Measurements from ENCODE around the gene IGSF10. TPM values are rescaled to one million over a fixed set of nuclear protein-coding genes. Genes with fewer than 3 reads are reported as not detected.

Gene IGSF10
- total RNA-seq, 1 donor from 2014 or later, result 1.6 TPM

DNA sequence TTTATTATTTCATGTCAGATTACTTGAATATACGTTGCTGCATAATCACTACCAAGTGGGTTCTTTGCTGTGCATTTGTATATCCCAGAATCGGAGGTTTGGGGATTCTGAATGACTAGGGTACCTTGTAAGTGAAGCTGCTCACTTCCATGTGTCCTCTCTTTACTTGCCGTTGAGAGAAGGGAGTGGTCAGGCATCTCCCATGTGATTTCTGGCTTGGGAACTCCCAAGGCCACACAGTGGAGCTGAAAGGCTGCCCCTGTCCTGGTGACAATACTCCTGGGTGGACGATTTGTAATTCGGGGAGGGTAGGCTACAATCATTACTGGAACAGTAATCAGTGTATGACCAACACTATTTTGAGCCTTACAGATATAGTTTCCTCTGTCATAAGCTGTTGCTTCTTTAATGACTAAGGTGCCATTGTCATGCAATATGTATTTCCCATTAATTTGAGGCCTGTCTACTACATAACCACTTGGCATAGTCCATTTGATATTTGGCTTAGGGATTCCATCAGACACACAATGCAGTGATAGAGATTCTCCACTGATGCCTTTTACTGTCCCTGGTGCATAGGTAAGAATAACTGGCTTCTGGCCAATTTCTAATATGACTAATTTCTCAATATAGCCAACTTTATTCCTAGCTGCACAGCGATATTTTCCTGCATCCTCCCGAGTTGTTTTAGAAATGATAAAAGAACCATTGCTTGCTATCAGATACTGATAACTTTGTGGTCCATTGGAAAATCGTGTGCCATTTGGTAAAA lies 24.0 kb downstream of the IGSF10 start:
- Mint-ChIP-seq H3K27me3 (no peaks in the 10 kb centered on the region), H3K36me3 (ENCODE audit: insufficient read depth) (no peaks in the 10 kb centered on the region), H3K4me3 (ENCODE audit: low read depth) (no peak overlapping the region), H3K9me3 (ENCODE audit: low read depth) (no peaks in the 10 kb centered on the region), H3K27ac (no peak overlapping the region), H3K4me1 (ENCODE audit: low read depth) (no peaks in the 10 kb centered on the region)
- TF ChIP-seq, protein P1, sequence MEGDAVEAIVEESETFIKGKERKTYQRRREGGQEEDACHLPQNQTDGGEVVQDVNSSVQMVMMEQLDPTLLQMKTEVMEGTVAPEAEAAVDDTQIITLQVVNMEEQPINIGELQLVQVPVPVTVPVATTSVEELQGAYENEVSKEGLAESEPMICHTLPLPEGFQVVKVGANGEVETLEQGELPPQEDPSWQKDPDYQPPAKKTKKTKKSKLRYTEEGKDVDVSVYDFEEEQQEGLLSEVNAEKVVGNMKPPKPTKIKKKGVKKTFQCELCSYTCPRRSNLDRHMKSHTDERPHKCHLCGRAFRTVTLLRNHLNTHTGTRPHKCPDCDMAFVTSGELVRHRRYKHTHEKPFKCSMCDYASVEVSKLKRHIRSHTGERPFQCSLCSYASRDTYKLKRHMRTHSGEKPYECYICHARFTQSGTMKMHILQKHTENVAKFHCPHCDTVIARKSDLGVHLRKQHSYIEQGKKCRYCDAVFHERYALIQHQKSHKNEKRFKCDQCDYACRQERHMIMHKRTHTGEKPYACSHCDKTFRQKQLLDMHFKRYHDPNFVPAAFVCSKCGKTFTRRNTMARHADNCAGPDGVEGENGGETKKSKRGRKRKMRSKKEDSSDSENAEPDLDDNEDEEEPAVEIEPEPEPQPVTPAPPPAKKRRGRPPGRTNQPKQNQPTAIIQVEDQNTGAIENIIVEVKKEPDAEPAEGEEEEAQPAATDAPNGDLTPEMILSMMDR (IDR thresholded peaks at IDR 0.05; ENCODE audit: unreplicated experiment), result no peak
- DNase-seq (ENCODE audit: low spot score, unreplicated experiment), result no peak

DNA sequence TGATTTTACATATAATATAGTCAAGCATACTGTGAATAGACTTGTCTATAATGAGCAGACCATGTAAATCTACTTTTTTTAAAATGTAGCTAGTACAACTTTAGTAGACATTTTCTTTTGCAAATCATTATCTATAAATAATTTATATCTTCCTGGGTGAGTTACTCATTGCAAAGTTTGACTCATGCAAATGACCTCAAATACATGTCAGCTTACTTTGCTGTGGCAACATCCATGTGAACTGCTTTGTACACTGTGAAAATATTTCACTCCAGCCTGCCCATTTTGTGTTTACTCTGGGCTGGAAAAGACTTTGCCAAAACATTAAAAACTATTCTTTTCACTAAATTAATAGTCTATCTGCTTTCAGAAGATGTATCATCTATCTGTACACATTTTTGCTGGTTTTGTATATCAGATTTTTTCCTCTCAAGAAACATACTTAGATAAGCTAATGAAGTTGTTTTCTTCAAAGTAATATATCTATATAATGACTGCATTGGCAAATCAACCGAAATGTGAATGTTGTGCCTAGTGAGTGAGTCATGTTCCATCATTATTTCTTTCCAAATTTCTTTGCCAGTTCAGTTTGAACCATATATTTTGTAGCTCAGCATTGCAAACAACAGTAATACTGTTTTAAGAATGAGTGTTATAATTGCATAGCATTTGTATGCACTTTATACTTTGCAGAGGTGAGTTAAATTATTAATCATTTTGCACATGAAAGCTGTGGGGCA lies 26.5 kb downstream of the IGSF10 start:
- peaks cover 2% of the 10 kb centered on the region for H3K9me3 Mint-ChIP-seq (ENCODE audit: low read depth)
- no peak overlapping the region for H3K27ac Mint-ChIP-seq
- TF ChIP-seq, protein P1 (IDR thresholded peaks at IDR 0.05; ENCODE audit: unreplicated experiment), result no peak
- H3K36me3 Mint-ChIP-seq (ENCODE audit: insufficient read depth), result peaks cover 7% of the 10 kb centered on the region
- no peaks in the 10 kb centered on the region for H3K4me1 Mint-ChIP-seq (ENCODE audit: low read depth)
- no peak for DNase-seq (ENCODE audit: low spot score, unreplicated experiment)
- no peaks in the 10 kb centered on the region for H3K27me3 Mint-ChIP-seq
- no peak overlapping the region for H3K4me3 Mint-ChIP-seq (ENCODE audit: low read depth)

DNA sequence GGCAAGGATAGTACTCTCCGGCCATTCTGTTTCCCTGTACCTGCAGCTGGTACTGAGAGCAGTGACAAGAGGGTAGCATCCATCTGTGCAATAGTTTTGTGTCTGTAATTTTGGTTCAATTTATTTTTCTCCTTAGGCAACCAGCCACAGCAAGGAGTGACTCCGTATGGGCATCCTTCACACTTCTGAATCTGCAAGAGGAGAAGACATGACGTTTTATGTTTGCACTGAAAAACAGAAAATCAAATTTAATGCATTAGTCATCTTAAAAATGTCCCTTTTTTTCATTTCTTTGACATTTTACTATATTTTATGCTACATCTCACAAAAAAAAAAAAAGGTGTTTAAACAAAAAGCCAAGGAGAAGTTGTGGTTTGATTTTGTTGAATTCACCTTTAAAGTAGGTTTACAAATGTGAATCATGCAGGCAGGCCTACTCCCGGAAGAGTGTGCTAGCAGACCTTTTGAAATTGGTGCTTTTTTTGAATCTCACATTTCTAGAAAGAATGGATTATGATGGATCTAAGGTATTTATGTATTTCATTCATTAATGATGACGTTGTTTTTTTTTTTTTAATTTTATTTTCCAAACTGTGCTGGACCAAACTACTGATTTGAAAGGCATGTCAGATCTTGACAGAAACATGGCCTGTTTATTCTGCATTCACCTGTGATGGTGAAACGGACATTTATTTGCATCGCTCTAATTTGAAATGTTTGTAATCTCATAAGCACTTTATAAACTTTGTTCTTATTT lies 28.1 kb downstream of the IGSF10 start:
- DNase-seq (ENCODE audit: low spot score, unreplicated experiment), result no peak
- no peak overlapping the region for H3K27ac Mint-ChIP-seq
- no peaks in the 10 kb centered on the region for H3K27me3 Mint-ChIP-seq
- H3K36me3 Mint-ChIP-seq (ENCODE audit: insufficient read depth), result peaks cover 7% of the 10 kb centered on the region
- peaks cover 2% of the 10 kb centered on the region for H3K9me3 Mint-ChIP-seq (ENCODE audit: low read depth)
- no peak overlapping the region for H3K4me3 Mint-ChIP-seq (ENCODE audit: low read depth)
- TF ChIP-seq, protein P1 (IDR thresholded peaks at IDR 0.05; ENCODE audit: unreplicated experiment), result no peak
- no peaks in the 10 kb centered on the region for H3K4me1 Mint-ChIP-seq (ENCODE audit: low read depth)

DNA sequence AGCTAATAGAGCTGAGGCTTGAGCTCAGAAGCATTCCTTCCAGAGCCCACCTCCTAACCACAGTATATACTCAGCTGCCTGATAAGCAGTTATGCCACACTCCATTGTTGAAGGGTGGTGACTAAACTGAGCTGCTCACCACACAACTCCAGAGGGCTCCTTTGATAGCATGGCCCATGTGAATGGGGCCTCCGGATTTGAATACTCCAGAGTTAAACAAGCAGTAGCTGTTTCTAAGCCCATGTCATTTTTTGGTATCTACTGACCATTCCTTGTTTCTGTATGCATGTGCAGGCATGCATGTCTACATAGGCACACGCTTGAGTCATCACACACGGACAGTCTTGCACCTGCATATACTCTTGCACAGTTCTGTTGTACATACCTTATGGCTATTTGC lies 28.9 kb downstream of the IGSF10 start:
- peaks cover 7% of the 10 kb centered on the region for H3K36me3 Mint-ChIP-seq (ENCODE audit: insufficient read depth)
- no peak for DNase-seq (ENCODE audit: low spot score, unreplicated experiment)
- peaks cover 2% of the 10 kb centered on the region for H3K9me3 Mint-ChIP-seq (ENCODE audit: low read depth)
- no peaks in the 10 kb centered on the region for H3K4me1 Mint-ChIP-seq (ENCODE audit: low read depth)
- TF ChIP-seq, protein P1 (IDR thresholded peaks at IDR 0.05; ENCODE audit: unreplicated experiment), result no peak
- H3K27ac Mint-ChIP-seq, result no peak overlapping the region
- no peaks in the 10 kb centered on the region for H3K27me3 Mint-ChIP-seq
- no peak overlapping the region for H3K4me3 Mint-ChIP-seq (ENCODE audit: low read depth)

DNA sequence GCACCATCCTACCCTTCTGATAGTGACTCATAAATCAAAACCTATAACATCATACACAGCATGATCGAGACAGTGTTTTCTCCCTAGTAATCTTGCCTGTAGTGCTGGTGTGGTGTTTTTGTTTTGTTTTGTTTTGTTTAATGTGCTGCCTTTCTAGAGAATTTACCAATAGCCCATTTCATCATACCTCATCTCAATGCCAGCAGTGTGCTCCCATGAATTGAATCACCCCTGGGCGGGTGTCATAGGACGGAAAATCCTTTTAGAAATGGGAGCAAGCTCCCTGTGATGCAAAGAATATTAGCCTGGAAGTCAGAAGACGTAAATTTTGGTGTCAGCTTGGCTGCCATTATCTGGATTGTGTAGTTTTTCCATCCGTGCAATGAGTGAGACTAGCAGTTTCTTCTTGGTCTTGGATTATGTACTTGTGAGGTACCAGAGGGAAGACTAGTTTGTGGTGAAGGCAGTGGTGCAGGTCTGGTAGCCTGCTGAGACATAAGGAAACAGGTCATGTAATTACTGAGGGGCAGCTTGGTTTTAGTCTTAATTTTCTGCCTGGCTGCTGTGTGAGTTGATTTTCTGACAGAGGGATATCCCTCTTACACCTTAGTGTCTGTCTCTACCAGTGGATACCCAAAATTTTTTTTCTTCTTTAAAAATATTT lies 29.9 kb downstream of the IGSF10 start:
- no peak overlapping the region for H3K27ac Mint-ChIP-seq
- H3K9me3 Mint-ChIP-seq (ENCODE audit: low read depth), result peaks cover 2% of the 10 kb centered on the region
- H3K4me3 Mint-ChIP-seq (ENCODE audit: low read depth), result no peak overlapping the region
- H3K4me1 Mint-ChIP-seq (ENCODE audit: low read depth), result no peaks in the 10 kb centered on the region
- peaks cover 7% of the 10 kb centered on the region for H3K36me3 Mint-ChIP-seq (ENCODE audit: insufficient read depth)
- DNase-seq (ENCODE audit: low spot score, unreplicated experiment), result no peak
- TF ChIP-seq, protein P1 (IDR thresholded peaks at IDR 0.05; ENCODE audit: unreplicated experiment), result no peak
- H3K27me3 Mint-ChIP-seq, result no peaks in the 10 kb centered on the region

Measured in progenitor cell of endocrine pancreas (in vitro differentiated cells).